MM.1S (cell line): ENCODE measurements around the gene PCDH9.

Experiments
- EZH2 ChIP-seq: fragments of 300-600 bp; sonication (generic); optimal IDR thresholded peaks from 2 replicates; pipeline ENCODE3; 2017; ENCODE audit warnings: low read depth, mild to moderate bottlenecking, antibody characterized with exemption, low read length, mixed read lengths
- EZH2phosphoT487 ChIP-seq: fragments of 300-600 bp; sonication (generic); IDR thresholded peaks from 2 replicates; pipeline ENCODE4 v1.6.1; 2018; ENCODE audit warnings: antibody characterized with exemption, low read length
- TF ChIP-seq, protein P1 (sequence below): fragments of 300-600 bp; sonication (generic); IDR thresholded peaks from 2 replicates; pipeline ENCODE4 v1.5.1; 2016; ENCODE audit warnings: antibody characterized with exemption, low read length, mixed read lengths

DNA sequence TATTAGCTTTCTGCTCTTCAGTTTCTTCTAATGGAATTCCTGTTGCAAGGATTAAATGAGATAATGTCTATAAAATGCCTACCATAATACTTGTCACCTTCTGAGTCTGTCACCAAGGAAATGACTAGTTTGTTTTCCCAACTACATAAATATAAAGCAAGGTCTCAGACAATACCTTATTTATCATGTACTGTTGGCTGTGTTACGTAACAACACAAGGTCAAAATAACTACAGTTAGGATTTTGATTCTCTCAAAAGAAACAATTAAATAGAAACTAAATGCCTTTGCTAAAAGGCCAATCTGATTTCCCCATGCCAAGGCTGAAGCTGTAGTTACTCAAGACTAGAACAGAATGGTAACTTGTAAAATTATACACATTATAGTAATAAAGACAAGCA, 134.5 kb downstream of the PCDH9 start:
- TF ChIP-seq, protein P1, sequence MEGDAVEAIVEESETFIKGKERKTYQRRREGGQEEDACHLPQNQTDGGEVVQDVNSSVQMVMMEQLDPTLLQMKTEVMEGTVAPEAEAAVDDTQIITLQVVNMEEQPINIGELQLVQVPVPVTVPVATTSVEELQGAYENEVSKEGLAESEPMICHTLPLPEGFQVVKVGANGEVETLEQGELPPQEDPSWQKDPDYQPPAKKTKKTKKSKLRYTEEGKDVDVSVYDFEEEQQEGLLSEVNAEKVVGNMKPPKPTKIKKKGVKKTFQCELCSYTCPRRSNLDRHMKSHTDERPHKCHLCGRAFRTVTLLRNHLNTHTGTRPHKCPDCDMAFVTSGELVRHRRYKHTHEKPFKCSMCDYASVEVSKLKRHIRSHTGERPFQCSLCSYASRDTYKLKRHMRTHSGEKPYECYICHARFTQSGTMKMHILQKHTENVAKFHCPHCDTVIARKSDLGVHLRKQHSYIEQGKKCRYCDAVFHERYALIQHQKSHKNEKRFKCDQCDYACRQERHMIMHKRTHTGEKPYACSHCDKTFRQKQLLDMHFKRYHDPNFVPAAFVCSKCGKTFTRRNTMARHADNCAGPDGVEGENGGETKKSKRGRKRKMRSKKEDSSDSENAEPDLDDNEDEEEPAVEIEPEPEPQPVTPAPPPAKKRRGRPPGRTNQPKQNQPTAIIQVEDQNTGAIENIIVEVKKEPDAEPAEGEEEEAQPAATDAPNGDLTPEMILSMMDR: no peak
- TF ChIP-seq EZH2 (no peak), EZH2phosphoT487 (no peak)
